Measurements from ENCODE around the gene PCDHB2. TPM values are rescaled to one million over a fixed set of nuclear protein-coding genes. Genes with fewer than 3 reads are reported as not detected.
"Not testable (repeated sequence)": the region's sequence is repeated elsewhere in the genome, so short reads cannot be mapped to it uniquely, and the experiment has no call there.

PCDHB2 gene
- total and polyA plus RNA-seq, 10 of the 15 experiments (the other 5 are each of a cell fraction or from before 2014, with no cell fraction given) = 0.08 to 0.17 (median 0.12) TPM; not detected in 6

- H2AFZ ChIP-seq (ENCODE audit: control insufficient read depth, low read depth, low read length); H3K4me3 ChIP-seq; H4K20me1 ChIP-seq (ENCODE audit: control insufficient read depth, insufficient read depth); H3K4me1 ChIP-seq (ENCODE audit: control insufficient read depth, insufficient read depth, low read length); in situ Hi-C loops (cut with MboI); intact Hi-C loops (cut with micrococcal nuclease; ENCODE audit: unreplicated experiment); H3K27me3 ChIP-seq (replicated peaks in 1 of 2; ENCODE audit: control insufficient read depth in 2 of 2, insufficient read depth in 2 of 2, low read length in 1 of 2); BruUV-seq (replicated peaks); H3K79me2 ChIP-seq (ENCODE audit: control insufficient read depth, insufficient read depth, low read length); H3K4me2 ChIP-seq (ENCODE audit: control insufficient read depth, insufficient read depth); DNase-seq (ENCODE audit: low read depth, low spot score); H3K36me3 ChIP-seq (ENCODE audit: control insufficient read depth in 2 of 2, insufficient read depth in 2 of 2, low read length in 1 of 2); POLR2A ChIA-PET; CTCF ChIA-PET; H3K9me3 ChIP-seq (replicated peaks; ENCODE audit: control insufficient read depth, insufficient read depth, low read length); ATAC-seq; RAD21 ChIA-PET (ENCODE audit: unreplicated experiment); H3K27ac ChIP-seq (ENCODE audit: control insufficient read depth, insufficient read depth); SMC1A ChIA-PET (ENCODE audit: uncharacterized antibody, unreplicated experiment); H3K9ac ChIP-seq (ENCODE audit: control insufficient read depth, insufficient read depth, low read length); FAIRE-seq: not testable (repeated sequence)
- WGBS (ENCODE audit: insufficient coverage, insufficient replicate concordance, low lambda C conversion rate, missing lambda C conversion rate) = 93% methylated on average over 14 of the region's 38 CpGs
These were observed 8.1 kb downstream of the PCDHB2 start for GRCh38 chr5:141102471-141102870.

- ChIA-PET RAD21 (ENCODE audit: unreplicated experiment) (no interaction called here), SMC1A (ENCODE audit: uncharacterized antibody, unreplicated experiment) (no interaction called here), CTCF (interaction anchor here (1.3 kb wide), 1 partner anchor 17 kb away, joined by 5 read pairs; the partner anchor contains the start of gene PCDHB4), POLR2A (no interaction called here)
- H3K4me1 ChIP-seq (ENCODE audit: control insufficient read depth, insufficient read depth, low read length) = no peaks in the 10 kb centered on the region
- H3K9ac ChIP-seq (ENCODE audit: control insufficient read depth, insufficient read depth, low read length) = no peak overlapping the region
- H3K9me3 ChIP-seq (replicated peaks; ENCODE audit: control insufficient read depth, insufficient read depth, low read length) = no peaks in the 10 kb centered on the region; the same call in 2 of the 3 replicates
- ATAC-seq (no peak), DNase-seq (ENCODE audit: low read depth, low spot score) (no peak), FAIRE-seq (no peak)
- no peak overlapping the region for H3K4me3 ChIP-seq
- no TSS peak for BruUV-seq (replicated peaks)
- no peaks in the 10 kb centered on the region for H3K36me3 ChIP-seq (ENCODE audit: control insufficient read depth in 2 of 2, insufficient read depth in 2 of 2, low read length in 1 of 2)
- in situ Hi-C loops (cut with MboI) (no loop called here), intact Hi-C loops (cut with micrococcal nuclease; ENCODE audit: unreplicated experiment) (no loop called here)
- H3K79me2 ChIP-seq (ENCODE audit: control insufficient read depth, insufficient read depth, low read length) = no peaks in the 10 kb centered on the region
- no peak overlapping the region for H3K4me2 ChIP-seq (ENCODE audit: control insufficient read depth, insufficient read depth)
- no peak overlapping the region for H2AFZ ChIP-seq (ENCODE audit: control insufficient read depth, low read depth, low read length)
- TF ChIP-seq TAF1 (IDR thresholded peaks at IDR 0.05; ENCODE audit: borderline replicate concordance, low read depth, low read length) (no peak), RBBP5 (conservative IDR thresholded peaks at IDR 0.05) (no peak), RCOR1 (conservative IDR thresholded peaks at IDR 0.05; ENCODE audit: low read depth, low read length) (no peak), YY1 (IDR thresholded peaks at IDR 0.05; ENCODE audit: low read depth, low read length) (no peak), BHLHE40 (IDR thresholded peaks at IDR 0.05; ENCODE audit: borderline replicate concordance in 1 of 2, low read depth in 2 of 2, low read length in 1 of 2) (no peak), ASH2L (IDR thresholded peaks at IDR 0.05; ENCODE audit: borderline replicate concordance, low read depth) (no peak), RELA (IDR thresholded peaks at IDR 0.05; ENCODE audit: borderline replicate concordance, partially characterized antibody) (no peak), PRDM15 (CRISPR knock-in tag; IDR thresholded peaks at IDR 0.05) (no peak), STAT3 (IDR thresholded peaks at IDR 0.05; ENCODE audit: low read depth, low read length) (no peak), WRNIP1 (IDR thresholded peaks at IDR 0.05; ENCODE audit: borderline replicate concordance, low read depth, low read length) (no peak), CREM (IDR thresholded peaks at IDR 0.05; ENCODE audit: low read depth) (no peak), NRF1 (conservative IDR thresholded peaks at IDR 0.05; ENCODE audit: low read depth, low read length) (no peak), RUNX3 (IDR thresholded peaks at IDR 0.05; ENCODE audit: low read length) (no peak), DPF2 (IDR thresholded peaks at IDR 0.05) (no peak), IRF5 (IDR thresholded peaks at IDR 0.05; ENCODE audit: borderline replicate concordance) (no peak)
- H4K20me1 ChIP-seq (ENCODE audit: control insufficient read depth, insufficient read depth) = no peaks in the 10 kb centered on the region
- no peaks in the 10 kb centered on the region for H3K27me3 ChIP-seq (replicated peaks in 1 of 2; ENCODE audit: control insufficient read depth in 2 of 2, insufficient read depth in 2 of 2, low read length in 1 of 2)
- no peak overlapping the region for H3K27ac ChIP-seq (ENCODE audit: control insufficient read depth, insufficient read depth)
- 41% methylated on average over 2 of the region's 2 CpGs for WGBS (ENCODE audit: insufficient coverage, insufficient replicate concordance, low lambda C conversion rate, missing lambda C conversion rate)
These were observed 10.9 kb downstream of the PCDHB2 start for GRCh38 chr5:141105350-141105749.
